GM12878 (cell line): Measurements from ENCODE around the gene NAV3. TPM values are rescaled to one million over a fixed set of nuclear protein-coding genes. Genes with fewer than 3 reads are reported as not detected.

Experiments
- ATAC-seq: fragments of 200-7000 bp; cut with Tn5 transposase; 3 replicates; pipeline ENCODE4 v1.9.1; 2020; ENCODE audit warnings: mild to moderate bottlenecking, moderate library complexity
- BruUV-seq: library from RNA; stranded (reverse); fragments of 400-500 nt; replicated peaks from 2 replicates; lab custom pipeline; 2021; lab: Mats Ljungman, UMichigan
- CTCF ChIA-PET: fragments of 300-600 bp; sonication (Branson Sonifier 250); formaldehyde crosslinking; extraction: SDS; loops from one replicate; lab custom pipeline; 2021; ENCODE audit warnings: inconsistent platforms; lab: Yijun Ruan, JAX
- POLR2A ChIA-PET: fragments of 350-600 bp; formaldehyde crosslinking; extraction: SDS; loops from one replicate; lab custom pipeline; 2021; ENCODE audit warnings: inconsistent platforms; lab: Charles Lee
- RAD21 ChIA-PET: fragments of 300-600 bp; sonication (Branson Sonifier 250); formaldehyde crosslinking; loops from one replicate; lab custom pipeline; 2023; ENCODE audit warnings: antibody characterized with exemption; ENCODE audit not compliant: unreplicated experiment; lab: Charles Lee
- SMC1A ChIA-PET: fragments of 300-600 bp; sonication (Branson Sonifier 250); formaldehyde crosslinking; loops from one replicate; lab custom pipeline; 2023; ENCODE audit not compliant: unreplicated experiment, uncharacterized antibody; lab: Charles Lee
- DNase-seq: peaks from one replicate; pipeline ENCODE4 v3.0.0-alpha.2; 2011; ENCODE audit warnings: low read depth, low spot score
- FAIRE-seq: peaks from 3 replicates; lab custom pipeline; 2011; peaks lifted over from hg19 to GRCh38; lab: Jason Lieb, UNC
- H2AFZ ChIP-seq: 2 replicates; pipeline ENCODE4 v1.6.0; 2011; ENCODE audit warnings: low read depth, low read length, control low read depth; ENCODE audit not compliant: control insufficient read depth
- H3K27ac ChIP-seq: 2 replicates; pipeline ENCODE4 v1.5.1; 2011; ENCODE audit warnings: control low read depth; ENCODE audit not compliant: control insufficient read depth, insufficient read depth
- H3K27me3 ChIP-seq, 2 experiments: replicated peaks in 1 of 2; 2 replicates each; pipeline versions ENCODE4 v1.6.0 to v1.6.1; 2011; ENCODE audit warnings: low read length in 1 of 2; ENCODE audit not compliant: control insufficient read depth in 2 of 2, insufficient read depth in 2 of 2
- H3K36me3 ChIP-seq, 2 experiments: 2 replicates each; pipeline ENCODE4 v1.5.1; 2011; ENCODE audit warnings: low read length in 1 of 2; ENCODE audit not compliant: control insufficient read depth in 2 of 2, insufficient read depth in 2 of 2
- H3K4me1 ChIP-seq: 2 replicates; pipeline ENCODE4 v1.6.1; 2011; ENCODE audit warnings: mild to moderate bottlenecking, low read length, moderate library complexity, mixed read lengths; ENCODE audit not compliant: control insufficient read depth, insufficient read depth
- H3K4me2 ChIP-seq: 2 replicates; pipeline ENCODE4 v1.6.0; 2011; ENCODE audit warnings: control low read depth; ENCODE audit not compliant: control insufficient read depth, insufficient read depth
- H3K4me3 ChIP-seq: fragments of 200-600 bp; sonication (generic); 2 replicates; pipeline ENCODE4 v1.5.1; 2016
- H3K79me2 ChIP-seq: 2 replicates; pipeline ENCODE4 v1.6.0; 2011; ENCODE audit warnings: low read length; ENCODE audit not compliant: control insufficient read depth, insufficient read depth
- H3K9ac ChIP-seq: 2 replicates; pipeline ENCODE4 v1.8.0; 2011; ENCODE audit warnings: low read length, control low read depth, mixed read lengths; ENCODE audit not compliant: control insufficient read depth, insufficient read depth
- H3K9me3 ChIP-seq: replicated peaks from 3 replicates; pipeline ENCODE4 v1.5.1; 2011; ENCODE audit warnings: mild to moderate bottlenecking, low read length; ENCODE audit not compliant: control insufficient read depth, insufficient read depth
- H4K20me1 ChIP-seq: 2 replicates; pipeline ENCODE4 v1.6.0; 2011; ENCODE audit not compliant: control insufficient read depth, insufficient read depth
- CREM ChIP-seq: IDR thresholded peaks from 2 replicates; pipeline ENCODE4 v1.6.1; 2014; ENCODE audit warnings: antibody characterized with exemption, low read depth
- E2F8 ChIP-seq: fragments of 450-650 bp; IDR thresholded peaks from 2 replicates; pipeline ENCODE4 v1.6.1; 2018; ENCODE audit warnings: mild to moderate bottlenecking, low read depth, moderate library complexity; ENCODE audit not compliant: partially characterized antibody
- FOXK2 ChIP-seq: fragments of 450-650 bp; IDR thresholded peaks from 2 replicates; pipeline ENCODE4 v1.6.1; 2017; ENCODE audit warnings: mild to moderate bottlenecking, moderate library complexity
- NR2C2 ChIP-seq: IDR thresholded peaks from 2 replicates; pipeline ENCODE4 v1.6.1; 2011; ENCODE audit warnings: borderline replicate concordance, low read depth; ENCODE audit not compliant: control insufficient read depth, insufficient read length
- PML ChIP-seq: IDR thresholded peaks from 2 replicates; pipeline ENCODE4 v1.6.1; 2012; ENCODE audit warnings: low read length, inconsistent platforms
- RAD21 ChIP-seq: IDR thresholded peaks from 2 replicates; pipeline ENCODE4 v1.6.1; 2011; ENCODE audit warnings: mild to moderate bottlenecking, low read depth, low read length, moderate library complexity; ENCODE audit not compliant: insufficient read depth
- SIN3A ChIP-seq: IDR thresholded peaks from 2 replicates; pipeline ENCODE4 v1.6.1; 2012; ENCODE audit warnings: low read depth, low read length, improper control_type of control experiment
- SMC3 ChIP-seq: IDR thresholded peaks from 2 replicates; pipeline ENCODE4 v1.6.1; 2011; ENCODE audit warnings: low read length, improper control_type of control experiment, borderline replicate concordance
- WRNIP1 ChIP-seq: IDR thresholded peaks from 2 replicates; pipeline ENCODE4 v1.6.1; 2011; ENCODE audit warnings: low read depth, low read length, improper control_type of control experiment, borderline replicate concordance
- ZNF274 ChIP-seq: IDR thresholded peaks from one replicate; pipeline ENCODE4 v1.8.0; 2011; ENCODE audit not compliant: insufficient read length, insufficient read depth
- WGBS: methylation state at CpG from one replicate; pipeline ENCODE4 v1.1.6; 2016; ENCODE audit warnings: low lambda C conversion rate; ENCODE audit not compliant: insufficient replicate concordance, insufficient coverage; ENCODE audit errors: missing lambda C conversion rate; 5-methylcytosine and 5-hydroxymethylcytosine counted together
- in situ Hi-C: fragments of 300-500 bp; cut with MboI; formaldehyde crosslinking; loops from 9 replicates; pipeline ENCODE4 v1.14.3; 2018; ENCODE audit warnings: mixed read lengths
- intact Hi-C: fragments of 100-400 bp; cut with micrococcal nuclease; formaldehyde crosslinking; loops from one replicate; pipeline ENCODE4 v1.14.2; 2022; ENCODE audit not compliant: unreplicated experiment
- polyA plus RNA-seq, 11 experiments: library from polyadenylated mRNA; depleted of rRNA in 4 of 11; unstranded in 6 of 11; stranded (reverse) in 5 of 11; fragments of >200 nt; fragmentation: Nextera tagmentation in 4 of 11; fragmentation: Illumina TruSeq in 1 of 11; extraction: Ambion mirVana in 4 of 11; extraction: Trizol in 1 of 11; gene quantifications; 1 replicate in 1 of 11; 2 replicates in 10 of 11; pipeline versions ENCODE4 v1.2.1 to v1.2.3, GENCODE V29; 2011 to 2016; ENCODE audit warnings: inconsistent platforms in 2 of 11, missing spikeins in 2 of 11, low read depth in 1 of 11
- total RNA-seq, 4 experiments: library from RNA; depleted of rRNA in 3 of 4; stranded (reverse); fragments of >200 nt in 3 of 4; fragmentation: Illumina TruSeq in 1 of 4; extraction: Trizol in 1 of 4; gene quantifications; 2 replicates each; pipeline versions ENCODE4 v1.2.1 to v1.2.3, GENCODE V29; 2013 to 2021
- TF ChIP-seq, protein P1 (sequence below): fragments of 450-650 bp; formaldehyde crosslinking; IDR thresholded peaks from 2 replicates; pipeline ENCODE4 v1.4.0; 2020; ENCODE audit warnings: mild to moderate bottlenecking, moderate library complexity
- TF ChIP-seq, protein P2 (sequence below), 3 experiments: IDR thresholded peaks in 2 of 3; conservative IDR thresholded peaks in 1 of 3; 2 replicates each; pipeline ENCODE4 v1.5.1; 2011; ENCODE audit warnings: low read depth in 3 of 3, low read length in 3 of 3, mild to moderate bottlenecking in 3 of 3, control low read depth in 2 of 3, moderate library complexity in 2 of 3, inconsistent platforms in 1 of 3, mixed read lengths in 1 of 3; ENCODE audit not compliant: control insufficient read depth in 2 of 3, insufficient read depth in 1 of 3; ENCODE audit errors: extremely low read depth in 1 of 3

NAV3 gene
- total and polyA plus RNA-seq, 10 of the 15 experiments (the other 5 are each of a cell fraction or from before 2014, with no cell fraction given) = 0.05 to 0.51 (median 0.22) TPM; not detected in 1

- SMC1A ChIA-PET = interaction anchor here (1.3 kb wide), 1 partner anchor 993 kb away, joined by 5 read pairs; no protein-coding TSS in a partner anchor
- RAD21 ChIA-PET = no interaction called here
- CTCF ChIA-PET = interaction anchor here (1.1 kb wide), 1 partner anchor 13 kb away, joined by 5 read pairs; no protein-coding TSS in a partner anchor
- DNase-seq = no peak
- no TSS peak for BruUV-seq
- Histone ChIP-seq H3K4me2 (no peak overlapping the region), H3K4me1 (no peaks in the 10 kb centered on the region), H3K9me3 (no peaks in the 10 kb centered on the region), H3K27me3 (no peaks in the 10 kb centered on the region)
- intact Hi-C loops = no loop called here
- TF ChIP-seq, protein P1, sequence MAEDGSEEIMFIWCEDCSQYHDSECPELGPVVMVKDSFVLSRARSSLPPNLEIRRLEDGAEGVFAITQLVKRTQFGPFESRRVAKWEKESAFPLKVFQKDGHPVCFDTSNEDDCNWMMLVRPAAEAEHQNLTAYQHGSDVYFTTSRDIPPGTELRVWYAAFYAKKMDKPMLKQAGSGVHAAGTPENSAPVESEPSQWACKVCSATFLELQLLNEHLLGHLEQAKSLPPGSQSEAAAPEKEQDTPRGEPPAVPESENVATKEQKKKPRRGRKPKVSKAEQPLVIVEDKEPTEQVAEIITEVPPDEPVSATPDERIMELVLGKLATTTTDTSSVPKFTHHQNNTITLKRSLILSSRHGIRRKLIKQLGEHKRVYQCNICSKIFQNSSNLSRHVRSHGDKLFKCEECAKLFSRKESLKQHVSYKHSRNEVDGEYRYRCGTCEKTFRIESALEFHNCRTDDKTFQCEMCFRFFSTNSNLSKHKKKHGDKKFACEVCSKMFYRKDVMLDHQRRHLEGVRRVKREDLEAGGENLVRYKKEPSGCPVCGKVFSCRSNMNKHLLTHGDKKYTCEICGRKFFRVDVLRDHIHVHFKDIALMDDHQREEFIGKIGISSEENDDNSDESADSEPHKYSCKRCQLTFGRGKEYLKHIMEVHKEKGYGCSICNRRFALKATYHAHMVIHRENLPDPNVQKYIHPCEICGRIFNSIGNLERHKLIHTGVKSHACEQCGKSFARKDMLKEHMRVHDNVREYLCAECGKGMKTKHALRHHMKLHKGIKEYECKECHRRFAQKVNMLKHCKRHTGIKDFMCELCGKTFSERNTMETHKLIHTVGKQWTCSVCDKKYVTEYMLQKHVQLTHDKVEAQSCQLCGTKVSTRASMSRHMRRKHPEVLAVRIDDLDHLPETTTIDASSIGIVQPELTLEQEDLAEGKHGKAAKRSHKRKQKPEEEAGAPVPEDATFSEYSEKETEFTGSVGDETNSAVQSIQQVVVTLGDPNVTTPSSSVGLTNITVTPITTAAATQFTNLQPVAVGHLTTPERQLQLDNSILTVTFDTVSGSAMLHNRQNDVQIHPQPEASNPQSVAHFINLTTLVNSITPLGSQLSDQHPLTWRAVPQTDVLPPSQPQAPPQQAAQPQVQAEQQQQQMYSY = no peak
- TF ChIP-seq ZNF274 = no peak
- no peak for TF ChIP-seq NR2C2
- TF ChIP-seq CREM = no peak
- TF ChIP-seq SIN3A = no peak
- TF ChIP-seq RAD21 = peak; percentile 67
- no peak for TF ChIP-seq PML
- TF ChIP-seq SMC3 = peak; percentile 43; the same call in 1 of the 2 replicates
- TF ChIP-seq, protein P2, sequence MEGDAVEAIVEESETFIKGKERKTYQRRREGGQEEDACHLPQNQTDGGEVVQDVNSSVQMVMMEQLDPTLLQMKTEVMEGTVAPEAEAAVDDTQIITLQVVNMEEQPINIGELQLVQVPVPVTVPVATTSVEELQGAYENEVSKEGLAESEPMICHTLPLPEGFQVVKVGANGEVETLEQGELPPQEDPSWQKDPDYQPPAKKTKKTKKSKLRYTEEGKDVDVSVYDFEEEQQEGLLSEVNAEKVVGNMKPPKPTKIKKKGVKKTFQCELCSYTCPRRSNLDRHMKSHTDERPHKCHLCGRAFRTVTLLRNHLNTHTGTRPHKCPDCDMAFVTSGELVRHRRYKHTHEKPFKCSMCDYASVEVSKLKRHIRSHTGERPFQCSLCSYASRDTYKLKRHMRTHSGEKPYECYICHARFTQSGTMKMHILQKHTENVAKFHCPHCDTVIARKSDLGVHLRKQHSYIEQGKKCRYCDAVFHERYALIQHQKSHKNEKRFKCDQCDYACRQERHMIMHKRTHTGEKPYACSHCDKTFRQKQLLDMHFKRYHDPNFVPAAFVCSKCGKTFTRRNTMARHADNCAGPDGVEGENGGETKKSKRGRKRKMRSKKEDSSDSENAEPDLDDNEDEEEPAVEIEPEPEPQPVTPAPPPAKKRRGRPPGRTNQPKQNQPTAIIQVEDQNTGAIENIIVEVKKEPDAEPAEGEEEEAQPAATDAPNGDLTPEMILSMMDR (IDR thresholded peaks at IDR 0.05 in 2 of 3, conservative IDR thresholded peaks at IDR 0.05 in 1 of 3; ENCODE audit: control insufficient read depth in 2 of 3, extremely low read depth in 1 of 3, insufficient read depth in 1 of 3, low read depth in 3 of 3, low read length in 3 of 3) = peak; percentile 31 to 42 (median 33); a peak in 4 of 6 replicates
- no peak for TF ChIP-seq WRNIP1
- no peak for TF ChIP-seq FOXK2
- TF ChIP-seq E2F8 = no peak
- TF ChIP-seq, all 136 proteins: peak for 3
- no peak overlapping the region for H2AFZ ChIP-seq
- FAIRE-seq (no peak), ATAC-seq (peak; percentile 54; the same call in 2 of the 3 replicates)
- in situ Hi-C loops = no loop called here
- no peaks in the 10 kb centered on the region for H4K20me1 ChIP-seq
- no peaks in the 10 kb centered on the region for H3K79me2 ChIP-seq
- POLR2A ChIA-PET = no interaction called here
- 2% methylated on average over 3 of the region's 3 CpGs for WGBS
- H3K27ac ChIP-seq = no peak overlapping the region
- no peak overlapping the region for H3K4me3 ChIP-seq
- no peak overlapping the region for H3K9ac ChIP-seq
- H3K36me3 ChIP-seq = no peaks in the 10 kb centered on the region
These were observed 351.0 kb downstream of the NAV3 start for GRCh38 chr12:78181544-78182162.
